GM12864 (cell line): ENCODE results near the gene UCK1.

ENCODE experiments used
- DNase-seq: peaks from one replicate; pipeline ENCODE4 v3.0.0-alpha.2; 2011; ENCODE audit warnings: low read depth
- H3K4me3 ChIP-seq: 2 replicates; pipeline ENCODE4 v1.5.1; 2011; ENCODE audit warnings: mild to moderate bottlenecking, low read depth, low read length, control low read depth
- CTCF ChIP-seq: IDR thresholded peaks from 2 replicates; pipeline ENCODE4 v1.5.1; 2011; ENCODE audit warnings: low read depth, mild to moderate bottlenecking, moderate library complexity, low read length, control low read depth, inconsistent platforms; ENCODE audit errors: missing control alignments

Gene UCK1

DNA sequence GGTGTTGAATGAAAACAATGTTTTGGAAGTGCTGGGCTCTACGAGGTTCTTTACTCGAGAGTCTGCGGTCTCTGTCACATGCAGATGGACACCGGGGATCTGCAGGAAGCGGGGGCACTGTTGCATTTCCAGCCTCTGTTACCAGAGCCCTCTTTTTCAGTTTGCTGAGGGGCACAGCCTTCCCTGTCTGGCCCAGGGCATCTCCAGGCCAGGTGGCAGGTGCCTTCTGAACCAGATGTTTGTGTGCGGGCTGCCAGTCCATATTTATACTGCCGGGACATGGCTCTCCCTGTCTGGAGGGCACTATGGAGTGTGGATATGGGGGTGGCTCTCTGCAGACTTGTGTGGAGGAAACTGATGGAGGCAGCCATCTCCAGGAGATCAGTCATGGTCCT lies 47.0 kb downstream of the UCK1 start:
- H3K4me3 ChIP-seq: no peak overlapping the region
- no peak for TF ChIP-seq CTCF
- DNase-seq: no peak

GRCh38 chr9:131483319-131484050 lies 47.6 kb downstream of the UCK1 start:
- TF ChIP-seq CTCF: no peak
- DNase-seq: no peak
- no peak overlapping the region for H3K4me3 ChIP-seq

DNA sequence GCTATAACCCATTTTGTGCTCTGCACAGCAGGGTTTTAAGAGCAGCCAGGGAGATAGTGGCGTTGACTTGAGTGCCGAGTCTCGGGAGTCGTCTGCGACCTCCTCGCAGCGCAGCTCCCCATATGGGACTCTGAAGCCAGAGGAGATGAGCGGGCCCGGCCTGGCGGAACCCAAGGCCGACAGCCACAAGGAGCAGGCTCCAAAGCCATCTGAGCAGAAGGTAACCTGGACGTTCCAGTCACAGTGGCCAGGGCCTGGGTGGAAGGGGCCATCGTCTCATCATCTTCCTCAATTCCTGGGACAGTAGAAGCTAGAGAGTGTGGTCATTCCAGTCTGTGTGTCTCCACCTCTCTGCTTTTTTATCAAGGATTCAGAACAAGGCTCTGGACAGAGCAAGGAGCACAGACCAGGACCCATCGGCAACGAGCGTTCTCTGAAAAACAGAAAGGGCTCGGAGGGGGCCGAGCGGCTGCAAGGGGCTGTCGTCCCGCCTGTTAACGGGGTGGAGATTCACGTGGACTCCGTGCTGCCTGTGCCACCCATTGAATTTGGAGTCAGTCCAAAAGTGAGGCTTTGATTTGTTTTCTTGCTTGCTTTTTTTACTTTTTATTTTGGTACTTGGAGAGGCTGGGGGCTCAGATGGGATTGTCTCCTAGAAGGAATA lies 48.6 kb downstream of the UCK1 start:
- DNase-seq: no peak
- H3K4me3 ChIP-seq: no peak overlapping the region
- no peak for TF ChIP-seq CTCF

- no peak for DNase-seq
- no peak overlapping the region for H3K4me3 ChIP-seq
- TF ChIP-seq CTCF: no peak
These were observed 49.4 kb downstream of the UCK1 start for GRCh38 chr9:131481441-131482342.

- no peak overlapping the region for H3K4me3 ChIP-seq
- TF ChIP-seq CTCF: no peak
- DNase-seq: no peak
These were observed 50.8 kb downstream of the UCK1 start for GRCh38 chr9:131480258-131480657.

DNA sequence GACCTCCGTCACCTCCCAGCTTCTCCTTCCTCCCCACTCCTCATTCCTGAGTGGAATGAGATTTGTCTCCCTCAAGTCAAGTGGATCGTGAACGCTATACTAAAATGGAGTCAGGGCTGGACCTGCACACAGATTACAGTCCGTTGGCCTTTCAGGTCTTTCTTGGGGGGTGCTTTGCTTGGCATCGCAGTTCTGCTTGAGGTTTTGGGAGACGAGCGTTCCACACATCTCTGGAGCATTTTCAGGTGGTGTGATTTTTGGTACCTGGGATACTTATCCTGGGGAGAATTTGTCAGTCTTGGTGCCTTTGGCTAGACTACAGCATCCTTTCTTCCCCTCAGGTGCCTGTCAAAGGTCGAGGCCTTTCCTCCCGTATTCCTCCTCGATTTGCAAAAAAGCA lies 52.2 kb downstream of the UCK1 start:
- H3K4me3 ChIP-seq: no peak overlapping the region
- no peak for TF ChIP-seq CTCF
- DNase-seq: no peak
